DOHH2 (cell line): ENCODE measurements around the gene SON.

Source experiments
- EZH2phosphoT487 ChIP-seq: fragments of 200-600 bp; sonication (generic); IDR thresholded peaks from 2 replicates; pipeline ENCODE4 v1.6.1; 2017; ENCODE audit warnings: borderline replicate concordance, mild to moderate bottlenecking, antibody characterized with exemption, low read length, moderate library complexity, mixed read lengths
- TF ChIP-seq, protein P1 (sequence below): fragments of 200-600 bp; sonication (generic); IDR thresholded peaks from one replicate; pipeline ENCODE4 v1.5.1; 2014; ENCODE audit warnings: antibody characterized with exemption, mild to moderate bottlenecking, low read depth, low read length; ENCODE audit not compliant: poor library complexity, severe bottlenecking

DNA sequence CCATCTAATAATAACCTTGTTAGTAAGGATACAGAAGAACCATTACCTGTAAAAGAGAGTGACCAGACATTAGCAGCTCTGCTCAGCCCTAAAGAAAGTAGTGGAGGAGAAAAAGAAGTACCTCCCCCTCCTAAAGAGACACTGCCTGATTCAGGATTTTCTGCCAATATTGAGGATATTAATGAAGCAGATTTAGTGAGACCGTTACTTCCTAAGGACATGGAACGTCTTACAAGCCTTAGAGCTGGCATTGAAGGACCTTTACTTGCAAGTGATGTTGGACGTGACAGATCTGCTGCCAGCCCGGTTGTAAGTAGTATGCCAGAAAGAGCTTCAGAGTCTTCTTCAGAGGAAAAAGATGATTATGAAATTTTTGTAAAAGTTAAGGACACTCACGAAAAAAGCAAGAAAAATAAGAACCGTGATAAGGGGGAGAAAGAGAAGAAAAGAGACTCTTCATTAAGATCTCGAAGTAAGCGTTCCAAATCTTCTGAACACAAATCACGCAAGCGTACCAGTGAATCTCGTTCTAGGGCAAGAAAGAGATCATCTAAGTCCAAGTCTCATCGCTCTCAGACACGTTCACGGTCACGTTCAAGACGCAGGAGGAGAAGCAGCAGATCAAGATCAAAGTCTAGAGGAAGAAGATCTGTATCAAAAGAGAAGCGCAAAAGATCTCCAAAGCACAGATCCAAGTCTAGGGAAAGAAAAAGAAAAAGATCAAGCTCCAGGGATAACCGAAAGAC, 11.6 kb downstream of the SON start:
- TF ChIP-seq, protein P1, sequence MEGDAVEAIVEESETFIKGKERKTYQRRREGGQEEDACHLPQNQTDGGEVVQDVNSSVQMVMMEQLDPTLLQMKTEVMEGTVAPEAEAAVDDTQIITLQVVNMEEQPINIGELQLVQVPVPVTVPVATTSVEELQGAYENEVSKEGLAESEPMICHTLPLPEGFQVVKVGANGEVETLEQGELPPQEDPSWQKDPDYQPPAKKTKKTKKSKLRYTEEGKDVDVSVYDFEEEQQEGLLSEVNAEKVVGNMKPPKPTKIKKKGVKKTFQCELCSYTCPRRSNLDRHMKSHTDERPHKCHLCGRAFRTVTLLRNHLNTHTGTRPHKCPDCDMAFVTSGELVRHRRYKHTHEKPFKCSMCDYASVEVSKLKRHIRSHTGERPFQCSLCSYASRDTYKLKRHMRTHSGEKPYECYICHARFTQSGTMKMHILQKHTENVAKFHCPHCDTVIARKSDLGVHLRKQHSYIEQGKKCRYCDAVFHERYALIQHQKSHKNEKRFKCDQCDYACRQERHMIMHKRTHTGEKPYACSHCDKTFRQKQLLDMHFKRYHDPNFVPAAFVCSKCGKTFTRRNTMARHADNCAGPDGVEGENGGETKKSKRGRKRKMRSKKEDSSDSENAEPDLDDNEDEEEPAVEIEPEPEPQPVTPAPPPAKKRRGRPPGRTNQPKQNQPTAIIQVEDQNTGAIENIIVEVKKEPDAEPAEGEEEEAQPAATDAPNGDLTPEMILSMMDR: no peak
- no peak for TF ChIP-seq EZH2phosphoT487
